Left lobe of liver (tissue), 2 donors: ENCODE measurements around the gene MYOT. TPM values are rescaled to one million over a fixed set of nuclear protein-coding genes. Genes with fewer than 3 reads are reported as not detected.

Experiments used
- ATAC-seq: fragments of 200-7000 bp; cut with Tn5 transposase; one replicate; pipeline ENCODE4 v1.9.1; 2020; ENCODE audit warnings: mild to moderate bottlenecking, moderate library complexity
- DNase-seq: peaks from one replicate; pipeline ENCODE4 v3.0.0-alpha.2; 2020; ENCODE audit warnings: low spot score
- total RNA-seq: library from RNA; stranded (reverse); gene quantifications from one replicate; pipeline ENCODE4 v1.2.1, GENCODE V29; 2021
- donor health status: DM: no; HTN: no; CAD: no; lungs with moderate emphysema.
- donor health status: DM: no; HTN: yes; CAD: no.

The MYOT gene
- not detected for total RNA-seq

GRCh38 chr5:137867664-137868063 is at the start of gene MYOT:
Gene MYOT, plus strand, starts transcription at chr5:137867860. Its CDS starts 2,792 bp downstream, at chr5:137870652.
- no peak for ATAC-seq
- DNase-seq, result no peak

- ATAC-seq (no peak), DNase-seq (no peak)
These were observed 47.9 kb upstream of the MYOT start for GRCh38 chr5:137819766-137820165.

- ATAC-seq, result peak; percentile 92
- DNase-seq, result peak; percentile 51
These were observed 45.4 kb upstream of the MYOT start for GRCh38 chr5:137822158-137822764.

- DNase-seq (no peak), ATAC-seq (no peak)
These were observed 44.7 kb upstream of the MYOT start for GRCh38 chr5:137822984-137823383.

- ATAC-seq, result no peak
- DNase-seq, result no peak
These were observed 42.5 kb upstream of the MYOT start for GRCh38 chr5:137825165-137825564.

GRCh38 chr5:137826067-137826466 is 41.6 kb upstream of the MYOT start:
- ATAC-seq (no peak), DNase-seq (no peak)

GRCh38 chr5:137828180-137828579 is 39.5 kb upstream of the MYOT start:
- ATAC-seq, result no peak
- DNase-seq, result no peak

- no peak for DNase-seq
- ATAC-seq, result no peak
These were observed 39.0 kb upstream of the MYOT start for GRCh38 chr5:137828664-137829063.

- no peak for DNase-seq
- ATAC-seq, result no peak
These were observed 36.6 kb upstream of the MYOT start for GRCh38 chr5:137831105-137831504.

- no peak for DNase-seq
- no peak for ATAC-seq
These were observed 36.1 kb upstream of the MYOT start for GRCh38 chr5:137831526-137831925.

- DNase-seq, result no peak
- ATAC-seq, result no peak
These were observed 35.2 kb upstream of the MYOT start for GRCh38 chr5:137832416-137832815.

GRCh38 chr5:137833463-137833862 is 34.2 kb upstream of the MYOT start:
- DNase-seq, result no peak
- ATAC-seq, result no peak

- no peak for DNase-seq
- ATAC-seq, result no peak
These were observed 33.1 kb upstream of the MYOT start for GRCh38 chr5:137834498-137835049.

- DNase-seq (no peak), ATAC-seq (no peak)
These were observed 31.4 kb upstream of the MYOT start for GRCh38 chr5:137836298-137836697.

- DNase-seq, result no peak
- ATAC-seq, result no peak
These were observed 30.7 kb upstream of the MYOT start for GRCh38 chr5:137836997-137837396.

GRCh38 chr5:137837491-137838394 is 29.9 kb upstream of the MYOT start:
- ATAC-seq (no peak), DNase-seq (no peak)

GRCh38 chr5:137838976-137839375 is 28.7 kb upstream of the MYOT start:
- no peak for DNase-seq

GRCh38 chr5:137842296-137842695 is 25.4 kb upstream of the MYOT start:
- ATAC-seq, result no peak
- no peak for DNase-seq

More at GRCh38 chr5:137838976-137839375, 28.7 kb upstream of the MYOT start:
- no peak for ATAC-seq

- ATAC-seq (no peak), DNase-seq (no peak)
These were observed 23.9 kb upstream of the MYOT start for GRCh38 chr5:137843676-137844299.

- ATAC-seq (no peak), DNase-seq (no peak)
These were observed 22.2 kb upstream of the MYOT start for GRCh38 chr5:137845472-137845871.

GRCh38 chr5:137847687-137848086 is 20.0 kb upstream of the MYOT start:
- DNase-seq (no peak), ATAC-seq (no peak)
